NCI-H2081 (cell line): ENCODE data around the gene ALPP.
"Not testable (repeated sequence)": the region's sequence is repeated elsewhere in the genome, so short reads cannot be mapped to it uniquely, and the experiment has no call there.

Source experiments
- DNase-seq, 2 experiments: peaks; one replicate each; lab custom pipeline; 2025; lab: John Stamatoyannopoulos, UW

ALPP gene

GRCh38 chr2:232378735-232379151 is at the start of gene ALPP:
TSS of gene ALPP (plus strand) at chr2:232378751. CDS start at chr2:232378803, 52 bp downstream.
- DNase-seq = not testable (repeated sequence)

- DNase-seq = no peak
Observed at GRCh38 chr2:232329716-232330067, 48.9 kb upstream of the ALPP start.

- DNase-seq = no peak
Observed at GRCh38 chr2:232330068-232330999, 48.2 kb upstream of the ALPP start.

- DNase-seq = not testable (repeated sequence)
Observed at GRCh38 chr2:232331061-232331460, 47.5 kb upstream of the ALPP start.

GRCh38 chr2:232331641-232332040 is 46.9 kb upstream of the ALPP start:
- not testable (repeated sequence) for DNase-seq

GRCh38 chr2:232332244-232332939 is 46.2 kb upstream of the ALPP start:
- DNase-seq = not testable (repeated sequence)

- no peak for DNase-seq
Observed at GRCh38 chr2:232332940-232333259, 45.7 kb upstream of the ALPP start.

- DNase-seq = no peak
Observed at GRCh38 chr2:232333361-232334135, 45.0 kb upstream of the ALPP start.

GRCh38 chr2:232334136-232334884 is 44.2 kb upstream of the ALPP start:
- not testable (repeated sequence) for DNase-seq

GRCh38 chr2:232334885-232335205 is 43.7 kb upstream of the ALPP start:
- not testable (repeated sequence) for DNase-seq

GRCh38 chr2:232335206-232335858 is 43.2 kb upstream of the ALPP start:
- not testable (repeated sequence) for DNase-seq

- no peak for DNase-seq
Observed at GRCh38 chr2:232335859-232336215, 42.7 kb upstream of the ALPP start.

- no peak for DNase-seq
Observed at GRCh38 chr2:232336241-232336736, 42.3 kb upstream of the ALPP start.

- DNase-seq = no peak
Observed at GRCh38 chr2:232336981-232337720, 41.4 kb upstream of the ALPP start.

GRCh38 chr2:232338094-232338758 is 40.3 kb upstream of the ALPP start:
- not testable (repeated sequence) for DNase-seq

- no peak for DNase-seq
Observed at GRCh38 chr2:232338759-232339106, 39.8 kb upstream of the ALPP start.

- DNase-seq = no peak
Observed at GRCh38 chr2:232339121-232340081, 39.1 kb upstream of the ALPP start.

- no peak for DNase-seq
Observed at GRCh38 chr2:232340171-232340935, 38.2 kb upstream of the ALPP start.
